ENCODE results near the gene SCAPER.
A peak's percentile ranks its signal among the peaks of the same experiment; 100 is the strongest.

SCAPER gene

DNA sequence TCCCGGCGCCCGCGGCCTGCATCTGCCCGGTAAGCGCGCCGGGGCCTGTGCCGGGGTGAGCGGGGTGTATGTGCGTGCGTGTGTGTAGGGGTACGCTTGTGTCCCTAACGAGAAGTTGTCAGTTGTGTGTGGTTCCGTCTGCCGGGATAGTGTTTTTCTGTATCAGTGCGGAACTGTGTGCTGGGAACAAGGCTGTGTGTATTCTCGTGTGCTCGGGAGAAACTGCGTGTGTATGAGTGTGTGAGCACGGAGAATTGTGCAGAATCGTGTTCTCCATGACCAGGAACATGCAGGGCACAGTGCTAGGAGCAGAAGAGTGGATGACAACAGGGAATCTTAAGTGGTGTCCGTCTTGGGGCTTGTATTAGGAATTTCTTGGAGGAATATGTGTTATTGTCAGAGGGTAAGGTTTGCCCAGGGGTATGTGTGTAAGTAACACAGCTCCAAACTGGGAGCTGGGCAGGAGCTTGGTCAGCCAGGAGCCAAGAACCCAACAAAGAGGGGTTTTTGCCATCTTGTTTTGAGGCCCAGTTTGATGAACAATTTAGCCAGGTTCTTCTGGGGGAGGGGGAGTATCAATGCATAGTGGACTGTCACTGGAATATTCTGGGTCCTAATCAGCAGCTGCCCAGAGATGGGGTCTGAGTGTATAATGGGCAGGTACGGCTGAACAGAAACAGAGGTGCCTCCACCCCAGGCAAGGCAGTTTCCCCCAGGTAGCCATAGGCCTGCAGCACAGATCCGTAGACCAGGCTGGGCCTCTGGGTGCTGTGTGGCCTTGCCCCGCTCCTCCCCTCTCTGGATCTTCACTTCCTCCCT is 566.4 kb downstream of the SCAPER start:
- no peak for DNase-seq (ENCODE audit: low read depth)

DNA sequence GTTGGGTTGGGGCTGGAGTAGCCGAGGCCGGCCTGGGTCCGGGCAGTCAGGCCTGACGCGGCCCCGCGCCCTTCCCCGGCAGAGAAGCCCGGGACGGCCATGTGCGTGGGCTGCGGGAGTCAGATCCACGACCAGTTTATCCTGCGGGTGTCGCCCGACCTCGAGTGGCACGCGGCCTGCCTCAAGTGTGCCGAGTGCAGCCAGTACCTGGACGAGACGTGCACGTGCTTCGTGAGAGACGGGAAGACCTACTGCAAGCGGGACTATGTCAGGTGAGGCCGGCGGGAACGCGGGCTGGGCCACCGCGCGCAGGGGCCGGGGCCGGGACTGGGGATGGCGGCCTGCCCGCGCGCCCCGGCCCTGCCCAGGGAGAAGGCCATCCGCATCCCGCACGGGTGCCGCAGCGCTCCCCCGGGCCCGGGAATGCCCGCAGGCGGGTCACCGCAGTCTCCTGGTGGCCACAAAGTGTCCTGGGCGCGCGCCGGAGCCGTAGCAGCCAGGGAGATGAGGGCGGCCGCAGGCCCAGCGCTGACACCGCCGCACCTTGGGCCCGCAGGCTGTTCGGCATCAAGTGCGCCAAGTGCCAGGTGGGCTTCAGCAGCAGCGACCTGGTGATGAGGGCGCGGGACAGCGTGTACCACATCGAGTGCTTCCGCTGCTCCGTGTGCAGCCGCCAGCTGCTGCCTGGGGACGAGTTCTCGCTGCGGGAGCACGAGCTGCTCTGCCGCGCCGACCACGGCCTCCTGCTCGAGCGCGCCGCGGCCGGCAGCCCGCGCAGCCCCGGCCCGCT is 567.2 kb downstream of the SCAPER start:
- DNase-seq (ENCODE audit: low read depth): peak; percentile 17

DNA sequence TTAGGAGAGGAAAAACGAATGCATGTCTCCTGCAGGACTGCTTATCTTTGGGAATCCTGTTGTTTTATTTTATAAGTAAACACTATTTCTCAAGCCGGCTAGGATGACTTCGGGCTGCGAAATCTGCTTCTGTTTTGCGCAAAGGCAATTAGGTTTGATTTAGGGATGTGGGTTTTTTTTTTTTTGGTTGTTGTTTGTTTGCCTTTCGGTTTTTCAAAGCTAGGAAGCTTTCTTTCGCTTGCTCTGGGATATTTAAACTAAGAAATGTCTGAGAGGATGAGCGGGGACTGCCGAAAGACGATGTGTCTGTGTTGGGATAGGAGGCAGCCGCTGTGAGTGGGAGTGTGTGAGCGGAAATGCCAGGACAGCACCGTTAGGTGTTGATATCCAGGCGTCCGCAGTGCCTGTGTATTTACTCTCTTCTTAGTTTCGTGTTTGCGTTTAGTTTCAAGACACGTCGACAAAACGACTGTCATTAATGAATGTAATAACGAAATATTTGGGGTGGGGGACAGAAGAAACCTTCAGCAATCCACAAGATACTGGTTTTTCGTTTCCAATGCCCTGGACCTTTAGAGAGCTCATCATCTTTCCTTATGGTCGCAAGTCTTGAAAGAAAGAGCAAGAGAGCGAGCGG is 568.0 kb downstream of the SCAPER start:
- DNase-seq (ENCODE audit: low read depth): no peak

DNA sequence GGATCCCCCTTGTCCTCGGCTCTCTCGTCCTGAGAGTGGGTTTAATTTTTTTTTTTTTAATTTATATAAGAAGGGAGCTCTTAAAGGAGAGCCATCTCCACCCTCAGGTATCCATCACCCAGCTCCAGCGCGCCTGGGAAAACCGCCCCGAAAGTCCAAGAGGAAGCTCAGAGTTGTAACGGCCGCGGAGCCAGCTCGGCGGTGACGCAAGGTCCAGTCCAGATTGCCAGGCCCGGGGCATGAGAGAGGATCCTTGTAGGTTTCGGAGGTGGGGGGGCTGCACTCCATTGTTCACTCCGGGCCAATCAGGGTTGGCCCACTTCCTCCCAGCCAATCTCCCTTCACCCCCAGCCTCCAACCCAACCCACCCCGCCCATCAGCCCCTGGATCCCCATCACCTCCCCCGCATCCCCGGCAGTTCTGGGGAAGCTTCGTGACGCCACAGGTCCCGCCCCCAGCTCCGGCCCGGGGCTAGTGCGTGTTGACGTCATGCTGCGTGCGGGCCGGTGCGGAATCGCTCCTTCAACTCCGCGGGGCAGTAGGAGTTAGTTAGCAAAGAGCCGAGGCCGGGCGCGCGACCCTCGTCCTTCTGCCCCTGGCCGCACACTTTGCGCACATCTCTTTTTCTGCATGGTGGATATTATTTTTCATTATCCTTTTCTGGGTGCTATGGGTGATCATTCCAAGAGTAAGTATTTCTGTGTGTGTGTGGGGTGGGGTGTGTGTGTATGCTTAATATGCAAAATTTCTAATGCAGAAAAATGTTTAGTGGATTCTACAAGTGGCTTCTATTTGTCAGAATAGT is 568.7 kb downstream of the SCAPER start, which contains the start of gene ISL2:
ISL2 (plus strand) TSS at position 520 of the 805 bp plus-strand sequence; CDS start at position 631, 111 bp downstream.
- DNase-seq (ENCODE audit: low read depth): peak; percentile 78

DNA sequence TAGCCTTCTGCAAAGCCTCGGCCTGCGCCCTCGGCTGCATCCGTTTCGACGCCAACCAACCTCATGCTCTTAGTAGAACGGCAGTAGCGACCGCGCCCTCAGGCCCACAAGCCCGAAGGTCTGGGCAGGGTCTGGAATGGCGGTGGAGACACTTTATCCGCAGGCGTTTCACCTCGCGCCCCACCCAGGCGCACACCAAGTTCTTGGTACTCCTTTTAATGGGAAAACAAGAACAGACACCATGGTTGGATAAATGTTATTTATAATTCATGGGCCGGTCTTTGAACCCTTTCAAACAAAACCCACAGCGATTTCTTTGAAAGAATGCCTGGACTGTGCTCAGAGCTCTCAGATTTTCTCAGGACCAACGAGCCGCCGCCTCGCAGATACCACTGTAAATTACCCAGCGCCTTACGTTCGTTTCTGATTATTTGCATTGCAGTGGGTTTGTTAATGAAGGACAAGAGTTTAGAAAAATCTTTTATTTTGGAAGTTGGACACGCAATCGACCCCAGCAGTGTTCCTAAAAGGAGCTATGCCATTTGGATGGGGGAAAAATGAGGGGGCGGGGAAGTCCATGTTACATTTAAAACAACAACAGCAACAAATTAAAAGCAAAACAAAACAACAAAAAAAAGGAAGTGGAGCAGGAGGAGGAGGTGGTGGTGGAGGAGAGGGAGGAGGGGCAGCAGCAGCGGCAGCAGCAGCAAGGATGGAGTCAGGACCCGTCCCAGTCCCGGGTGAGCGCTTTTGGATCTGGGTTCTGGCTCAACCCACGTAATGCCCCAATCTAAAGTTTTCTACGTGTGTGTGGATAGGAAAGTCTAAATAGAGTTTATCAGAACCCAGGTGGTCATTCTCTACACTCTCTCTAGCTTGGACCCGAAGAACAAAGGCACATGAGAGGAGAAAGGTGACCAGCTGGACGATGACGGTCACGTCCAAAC is 569.6 kb downstream of the SCAPER start:
- peak; percentile 8 for DNase-seq (ENCODE audit: low read depth)

DNA sequence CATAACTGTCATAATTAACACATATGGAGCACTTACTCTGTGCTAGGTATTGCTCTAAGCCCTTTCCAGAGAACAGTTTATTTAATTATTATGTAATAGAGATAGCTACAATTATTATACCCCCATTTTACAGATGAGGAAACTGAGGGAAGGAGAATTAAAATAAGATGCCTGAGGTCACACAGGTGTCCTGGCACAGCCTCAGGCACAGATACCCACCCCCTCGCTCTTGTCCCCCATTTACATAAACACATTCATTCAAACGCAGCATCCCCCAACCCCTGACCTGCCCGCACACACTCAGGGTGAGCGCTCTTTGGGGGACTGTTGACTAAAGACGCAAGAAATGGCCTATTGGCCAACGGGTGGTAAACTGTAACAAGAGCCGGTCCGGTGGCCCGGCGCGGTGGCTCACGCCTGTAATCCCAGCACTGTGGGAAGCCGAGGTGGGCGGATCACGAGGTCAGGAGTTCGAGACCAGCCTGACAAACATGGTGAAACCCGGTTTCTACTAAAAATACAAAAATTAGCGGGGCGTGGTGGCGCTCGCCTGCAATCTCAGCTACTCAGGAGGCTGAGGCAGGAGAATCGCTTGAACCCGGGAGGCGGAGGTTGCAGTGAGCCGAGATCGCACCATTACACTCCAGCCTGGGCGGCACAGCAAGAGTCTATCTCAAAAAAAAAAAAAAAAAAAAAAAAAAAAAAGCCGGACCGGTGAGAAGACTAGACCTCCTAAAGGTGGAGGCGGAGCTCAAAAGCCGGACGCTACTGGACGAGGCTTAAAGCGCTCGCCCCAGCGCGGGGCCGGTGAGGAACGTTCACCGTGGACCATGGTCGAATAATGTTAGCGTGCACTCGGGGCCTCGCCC is 570.5 kb downstream of the SCAPER start:
- no peak for DNase-seq (ENCODE audit: low read depth)

DNA sequence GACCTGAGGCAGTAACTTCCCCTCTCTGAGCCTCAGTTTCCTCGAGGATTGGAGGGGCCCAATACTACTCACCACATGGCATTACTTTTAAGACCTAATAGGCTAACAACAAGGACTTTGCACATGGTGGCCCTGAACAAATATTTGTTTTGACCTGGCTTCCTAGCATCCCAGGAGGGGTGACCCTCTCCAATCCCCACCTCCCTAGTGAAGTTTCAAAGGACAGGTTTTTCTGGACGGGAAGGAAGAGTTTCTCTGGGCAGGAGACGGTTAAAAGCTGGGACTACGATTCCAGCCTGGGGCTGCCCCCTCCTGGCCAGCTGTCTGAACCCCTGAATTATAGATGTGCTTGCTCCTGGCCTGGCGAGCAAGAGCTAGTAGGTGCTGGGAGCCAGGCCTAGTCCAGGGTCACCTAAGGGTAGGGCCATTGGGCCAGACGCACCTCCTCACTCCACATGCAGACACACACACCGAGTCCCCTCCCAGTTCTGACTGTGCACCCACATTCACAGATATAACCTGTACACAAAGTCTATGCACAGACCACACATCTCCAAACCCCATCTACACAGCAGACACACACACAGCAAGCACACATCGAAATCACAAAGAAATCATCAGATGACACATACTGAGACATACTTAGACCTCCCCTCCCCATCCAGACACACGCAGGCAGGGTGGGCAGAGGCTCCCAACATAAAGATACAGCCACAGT is 571.3 kb downstream of the SCAPER start:
- DNase-seq (ENCODE audit: low read depth): no peak

DNA sequence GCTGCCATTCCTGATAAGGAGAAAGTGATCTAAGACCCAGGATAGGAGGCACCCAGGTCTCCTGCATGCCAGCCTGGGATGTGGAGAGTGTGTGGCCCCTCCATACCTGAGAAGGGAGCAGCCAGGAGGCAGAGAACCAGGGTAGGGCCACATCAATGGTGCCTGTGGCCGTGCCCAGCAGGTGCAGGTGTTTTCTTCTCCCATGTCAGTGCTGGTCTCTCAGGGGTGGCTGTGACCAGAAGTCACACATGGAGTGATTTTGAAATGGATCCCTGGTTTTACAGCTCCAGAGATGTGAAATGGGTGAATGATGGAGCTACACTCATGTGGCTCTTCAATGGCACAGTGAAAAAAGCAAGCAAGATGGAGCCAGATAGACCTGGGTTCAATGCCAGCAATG is 571.8 kb downstream of the SCAPER start:
- no peak for DNase-seq (ENCODE audit: low read depth)

DNA sequence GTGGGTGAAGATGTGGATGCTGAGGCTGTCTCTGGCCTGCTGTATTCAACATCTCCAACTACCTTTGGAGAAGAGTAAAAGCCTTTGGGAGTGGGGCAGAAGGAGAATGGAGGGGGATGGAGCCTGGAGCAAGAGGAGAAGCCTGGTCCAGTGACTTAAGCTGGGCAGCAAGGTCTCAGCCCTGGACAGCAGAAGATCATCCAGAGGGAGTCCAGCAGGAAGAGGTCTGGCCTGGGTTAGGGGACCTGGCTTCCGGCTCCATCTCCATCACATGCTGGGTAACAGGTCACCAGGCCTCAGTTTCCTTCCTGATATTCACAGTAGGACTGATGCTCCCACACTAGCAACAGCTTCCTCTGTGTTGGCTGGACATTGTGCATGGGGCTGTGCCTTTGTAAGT is 572.3 kb downstream of the SCAPER start:
- DNase-seq (ENCODE audit: low read depth): no peak

DNA sequence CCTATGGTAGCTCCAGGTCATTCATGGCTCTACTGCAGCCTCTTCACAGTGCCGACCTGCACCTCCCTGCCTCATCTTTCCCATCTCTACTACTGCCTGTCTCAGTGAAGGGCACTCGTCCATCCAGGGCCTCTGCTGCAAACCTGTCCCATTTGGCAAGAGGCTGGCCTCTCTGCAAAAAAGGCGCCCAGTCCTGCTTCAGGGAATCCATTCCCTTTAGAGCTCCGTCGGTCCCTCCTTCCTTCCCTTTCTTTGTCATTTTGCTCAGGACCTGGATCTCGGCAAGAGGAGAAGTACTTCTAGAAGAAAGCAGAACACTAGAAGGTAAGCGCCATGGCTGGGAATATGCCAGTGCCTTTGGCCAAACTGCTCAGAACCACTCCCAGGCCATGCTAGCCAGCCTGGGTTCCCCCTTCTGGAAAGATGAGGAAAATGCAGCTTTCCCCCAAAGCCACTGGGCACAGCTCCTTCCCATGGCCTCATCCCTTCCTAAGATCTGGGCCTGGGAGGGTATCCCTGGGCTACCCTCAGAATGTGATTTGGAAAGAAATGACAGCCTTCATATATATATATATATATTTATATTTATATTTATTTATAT is 575.0 kb downstream of the SCAPER start:
- DNase-seq (ENCODE audit: low read depth): no peak

DNA sequence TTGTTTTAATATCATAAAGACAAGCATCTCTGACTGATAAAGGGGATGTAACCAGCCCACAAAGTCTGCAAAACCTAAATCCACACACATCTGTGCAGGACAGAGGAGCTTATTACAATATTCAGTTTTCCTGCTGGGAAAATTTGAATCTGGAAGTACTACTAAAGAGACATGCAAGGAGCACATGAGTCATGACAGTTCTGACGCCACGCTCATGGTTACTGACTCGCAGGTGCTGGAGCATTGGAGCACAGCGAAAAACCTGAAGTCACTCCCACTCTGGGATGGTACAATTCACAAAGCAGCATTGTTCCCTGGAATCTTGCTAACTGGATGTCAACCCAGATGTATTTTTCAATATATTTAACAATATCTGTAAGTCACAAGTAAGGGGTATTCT is 576.2 kb downstream of the SCAPER start:
- no peak for DNase-seq (ENCODE audit: low read depth)

DNA sequence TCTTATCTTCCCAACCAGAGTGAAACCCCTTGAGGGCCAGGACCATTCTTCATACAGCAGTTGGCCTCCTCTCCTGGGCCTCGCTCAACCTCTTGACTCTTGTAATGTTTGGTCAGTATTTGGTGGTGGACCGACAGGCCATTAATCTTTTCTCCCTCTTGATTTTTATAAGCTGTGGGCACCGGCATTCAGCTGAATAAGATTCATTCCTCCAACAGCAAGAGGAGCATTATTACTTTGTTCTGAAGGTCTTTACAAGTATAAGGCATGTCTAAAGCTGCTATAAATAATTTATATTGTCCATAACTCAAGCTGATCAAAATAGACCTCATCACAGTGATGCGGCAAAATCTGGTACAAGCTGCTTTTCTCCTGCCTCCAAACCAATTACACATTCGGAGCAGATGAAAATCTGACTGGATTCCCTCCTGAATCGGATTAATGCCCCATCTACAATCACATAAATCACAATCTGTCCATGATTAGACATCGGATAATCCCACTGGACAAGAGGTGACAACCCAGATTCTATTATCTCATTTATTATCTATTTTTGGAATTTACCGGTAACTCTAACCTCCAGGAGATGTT is 576.9 kb downstream of the SCAPER start:
- DNase-seq (ENCODE audit: low read depth): no peak

DNA sequence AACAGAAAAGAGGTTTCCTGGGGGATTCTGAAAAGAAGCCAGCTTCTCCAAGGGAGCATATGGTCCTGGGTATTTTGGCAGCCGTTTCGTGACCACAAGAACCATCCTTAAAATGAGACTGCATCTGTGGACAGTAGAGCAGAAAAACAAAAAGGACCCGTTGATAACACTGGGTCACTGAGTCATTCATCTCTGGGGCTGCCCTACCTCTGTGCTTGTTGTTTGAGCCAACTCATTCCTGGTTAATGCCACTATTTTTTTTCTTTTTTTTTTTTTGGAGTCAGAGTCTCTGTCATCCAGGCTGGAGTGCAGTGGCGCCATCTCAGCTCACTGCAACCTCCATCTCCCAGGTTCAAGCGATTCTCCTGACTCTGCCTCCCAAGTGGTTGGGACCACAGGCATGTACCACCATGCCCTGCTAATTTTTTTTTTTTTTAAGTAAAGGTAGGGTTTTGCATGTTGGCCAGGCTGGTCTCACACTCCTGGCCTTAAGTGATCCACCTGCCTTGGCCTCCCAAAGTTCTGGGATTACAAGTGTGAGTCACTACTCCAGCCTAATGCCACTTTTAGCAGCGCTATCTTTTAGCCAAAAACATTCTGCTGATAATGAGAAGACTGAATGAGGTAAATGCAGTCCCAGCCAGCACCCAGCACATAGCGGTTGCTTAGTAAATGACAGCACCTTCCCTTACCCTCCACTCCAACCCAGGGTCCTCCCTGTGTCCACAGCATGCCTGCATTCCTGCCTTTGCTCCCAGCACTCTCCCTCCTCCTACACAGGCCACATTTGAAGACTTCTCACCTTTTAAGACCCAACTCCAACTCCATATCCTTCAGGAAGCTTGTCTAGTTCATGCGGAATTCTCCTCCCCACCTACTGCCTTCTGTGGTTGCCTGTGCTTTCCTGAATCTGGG is 577.7 kb downstream of the SCAPER start:
- DNase-seq (ENCODE audit: low read depth): no peak

DNA sequence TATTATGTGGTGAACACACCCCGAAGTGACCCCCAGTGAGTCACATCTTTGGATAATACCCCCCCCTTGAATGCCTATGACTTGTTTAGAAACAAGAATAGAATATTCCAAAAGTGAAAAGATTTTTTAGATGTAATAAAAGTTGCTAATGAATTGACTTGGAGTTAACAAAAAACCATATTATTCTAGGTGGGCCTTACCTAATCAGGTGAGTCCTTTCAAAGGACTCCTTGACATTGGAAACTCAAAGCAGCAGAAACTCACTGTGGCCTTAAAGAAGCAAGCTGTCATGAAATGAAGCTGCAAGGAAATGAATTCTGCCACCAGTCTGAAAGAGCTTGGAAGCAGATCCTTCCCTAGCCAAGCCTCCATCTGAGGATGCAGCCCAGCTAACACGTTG is 579.4 kb downstream of the SCAPER start:
- no peak for DNase-seq (ENCODE audit: low read depth)

DNA sequence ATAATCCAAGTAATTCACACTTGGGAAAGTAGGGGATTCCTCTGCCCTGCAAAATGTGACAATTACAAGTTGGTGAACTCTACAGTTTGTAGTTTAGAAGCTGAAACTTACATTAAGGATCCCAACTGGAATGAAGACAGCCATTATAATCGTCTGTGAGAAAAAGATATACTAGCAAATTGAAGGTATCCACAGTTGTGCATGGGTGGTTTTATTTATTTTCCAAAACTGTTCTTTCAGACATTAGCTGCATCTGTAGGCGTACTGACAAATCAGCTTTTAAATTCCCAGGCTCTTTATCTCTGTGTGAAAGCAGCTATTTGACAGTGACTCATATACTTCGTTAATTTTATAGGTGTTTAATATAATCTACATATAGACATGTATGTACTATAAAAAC is 581.1 kb downstream of the SCAPER start:
- DNase-seq (ENCODE audit: low read depth): no peak

DNA sequence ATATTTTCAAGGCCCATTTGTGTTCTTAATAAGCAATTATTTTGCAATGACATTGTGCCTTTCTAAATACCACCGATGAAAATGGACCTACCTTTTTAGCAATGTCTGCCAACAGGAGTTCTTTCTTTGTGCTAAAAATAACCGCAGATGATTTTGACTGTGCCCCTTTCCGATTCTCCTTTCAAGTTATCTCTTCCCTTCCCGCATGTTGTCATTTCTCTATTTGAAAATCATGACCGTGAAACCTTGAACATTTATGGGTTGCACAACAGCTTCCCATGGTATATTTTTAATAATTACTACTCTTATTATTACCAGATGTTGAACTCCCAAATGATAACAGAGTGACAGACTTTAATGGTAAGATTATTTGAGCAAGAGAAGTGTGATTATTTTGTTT is 583.5 kb downstream of the SCAPER start:
- no peak for DNase-seq (ENCODE audit: low read depth)

DNA sequence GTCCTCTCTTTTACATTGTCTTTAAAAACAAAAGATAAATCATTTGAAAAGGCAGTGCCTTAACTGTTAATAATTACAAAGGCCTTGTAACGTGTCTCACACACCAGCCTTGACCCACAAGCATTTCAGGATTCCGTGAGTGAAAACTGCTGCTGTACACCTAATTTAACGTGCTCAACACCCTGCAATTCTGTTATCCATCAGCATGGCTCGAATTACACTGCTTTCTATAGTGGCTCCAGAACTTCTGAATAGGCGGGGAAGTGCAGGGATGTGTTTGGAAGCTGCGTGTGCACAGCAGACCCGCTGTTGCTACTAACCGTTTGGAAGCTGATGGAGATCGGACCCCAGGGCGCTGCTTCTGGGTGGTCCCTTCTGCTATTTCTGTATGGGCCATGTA is 584.0 kb downstream of the SCAPER start:
- DNase-seq (ENCODE audit: low read depth): no peak
